NCI-H128 (cell line): ENCODE results near the gene MYF6.

Source experiments
- DNase-seq: peaks from one replicate; lab custom pipeline; 2025; ENCODE audit not compliant: unreplicated experiment; lab: John Stamatoyannopoulos, UW

The MYF6 gene

DNA sequence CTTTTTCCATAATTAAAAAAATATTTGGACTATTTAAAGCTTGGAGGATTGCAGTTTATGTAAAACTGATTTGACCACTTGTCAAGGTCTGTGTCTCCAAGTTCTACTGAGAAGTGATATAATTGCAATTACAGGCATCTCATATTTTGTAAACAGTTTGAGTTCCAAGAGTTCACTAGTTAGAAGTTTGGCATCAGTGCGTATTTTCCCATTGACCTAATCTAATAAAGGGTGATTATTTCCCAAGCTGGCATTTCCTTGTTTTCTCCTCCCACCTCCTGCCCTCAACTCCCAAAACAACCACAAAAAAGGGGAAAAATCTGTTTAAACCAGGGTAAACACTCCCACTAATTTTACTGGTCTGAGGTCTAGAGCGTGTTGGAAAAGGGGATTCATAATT, 3.0 kb upstream of the MYF6 start:
- no peak for DNase-seq

- DNase-seq: no peak
These were observed 410 bp downstream of the MYF6 start for GRCh38 chr12:80707830-80708258.

GRCh38 chr12:80708259-80708974, 983 bp downstream of the MYF6 start:
- no peak for DNase-seq

DNA sequence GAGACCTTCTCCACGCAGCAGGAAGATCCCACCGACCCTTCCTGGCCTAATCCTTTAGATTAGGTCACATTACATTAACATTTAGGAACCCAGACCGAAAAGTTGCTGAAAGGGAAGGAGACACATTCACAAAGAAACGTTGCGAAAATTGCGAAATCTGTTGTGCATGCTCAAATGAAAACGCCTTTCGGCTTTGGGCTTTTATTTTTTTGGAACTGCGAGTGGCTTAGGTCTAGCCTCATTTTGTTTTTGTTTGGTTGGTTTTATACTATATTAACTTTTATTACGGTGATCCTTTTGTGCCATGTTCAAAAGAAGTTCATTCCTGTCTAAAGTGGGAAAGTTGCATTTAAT, 1.5 kb downstream of the MYF6 start:
- no peak for DNase-seq

GRCh38 chr12:80709811-80710726, 2.6 kb downstream of the MYF6 start:
- DNase-seq: no peak

- DNase-seq: no peak
These were observed 3.5 kb downstream of the MYF6 start for GRCh38 chr12:80710727-80711449.

DNA sequence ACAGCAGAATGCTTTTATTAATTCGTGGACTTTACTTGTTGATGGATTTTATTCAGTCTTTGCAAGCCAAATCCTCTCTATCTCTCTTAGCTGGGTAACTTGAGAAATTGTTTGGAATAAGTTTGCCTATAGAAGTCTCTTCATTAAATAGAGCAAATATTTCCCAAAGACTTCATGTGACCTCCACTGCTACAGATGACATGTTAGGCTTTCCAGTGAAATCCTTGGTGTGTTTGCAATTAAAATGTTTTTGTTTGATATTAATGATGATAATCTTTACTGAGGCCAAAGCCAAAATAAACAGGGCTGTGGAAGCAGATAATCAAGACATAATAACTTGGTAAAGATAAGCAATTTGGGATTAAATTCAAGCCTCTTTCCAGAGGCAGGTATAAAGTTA, 4.4 kb downstream of the MYF6 start:
- no peak for DNase-seq

GRCh38 chr12:80712866-80713265, 5.4 kb downstream of the MYF6 start:
- no peak for DNase-seq

GRCh38 chr12:80713419-80713818, 6.0 kb downstream of the MYF6 start:
- no peak for DNase-seq

- no peak for DNase-seq
These were observed 6.6 kb downstream of the MYF6 start for GRCh38 chr12:80714055-80714454.

- DNase-seq: no peak
These were observed 7.4 kb downstream of the MYF6 start for GRCh38 chr12:80714846-80715245.

GRCh38 chr12:80715713-80716249, 8.3 kb downstream of the MYF6 start:
- no peak for DNase-seq

GRCh38 chr12:80716696-80717469, 9.4 kb downstream of the MYF6 start, which contains the start of gene MYF5:
Gene MYF5, plus strand, starts transcription at chr12:80716912. Its CDS starts 152 bp downstream, at chr12:80717064.
- DNase-seq: no peak

GRCh38 chr12:80717856-80718255, 10.4 kb downstream of the MYF6 start:
- DNase-seq: no peak

DNA sequence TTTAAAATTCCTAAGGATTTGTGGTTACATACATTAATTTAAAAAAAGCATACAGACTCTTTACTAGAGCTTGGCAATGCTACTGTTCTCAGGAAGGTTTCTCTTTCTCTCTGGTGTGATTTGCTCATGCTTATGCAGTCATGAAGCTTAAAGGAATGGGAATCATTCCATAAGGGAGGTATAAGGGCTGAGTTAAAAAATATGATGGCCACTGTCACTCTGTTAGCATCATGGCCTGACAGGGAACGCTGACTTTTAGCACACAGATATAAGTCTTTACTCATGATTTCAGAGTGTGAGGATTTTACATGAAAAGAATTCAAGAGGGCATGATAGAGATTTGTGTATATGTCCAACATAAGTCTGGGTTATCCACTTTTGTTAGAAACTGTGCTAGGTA, 13.1 kb downstream of the MYF6 start:
- DNase-seq: no peak

DNA sequence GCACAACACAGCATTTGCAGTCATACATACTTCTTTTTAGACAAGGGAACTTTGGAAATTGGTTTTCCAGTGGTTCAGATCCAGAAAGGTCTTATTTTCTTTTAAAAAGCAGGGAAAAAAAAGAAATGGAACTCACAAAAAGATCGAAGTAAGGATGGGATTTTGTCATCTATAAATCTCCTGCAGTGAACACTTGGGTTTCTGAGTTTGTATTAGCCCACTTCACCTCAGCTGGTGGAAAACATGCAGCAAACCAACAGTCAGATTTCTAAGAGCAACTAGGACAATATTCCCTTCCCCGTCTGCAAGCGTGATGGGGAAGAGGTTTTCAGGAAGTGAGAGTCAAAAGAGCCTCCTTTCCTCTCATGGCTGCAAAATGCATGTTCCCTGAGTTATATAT, 13.9 kb downstream of the MYF6 start:
- DNase-seq: no peak

- no peak for DNase-seq
These were observed 38.5 kb downstream of the MYF6 start for GRCh38 chr12:80745851-80746505.

DNA sequence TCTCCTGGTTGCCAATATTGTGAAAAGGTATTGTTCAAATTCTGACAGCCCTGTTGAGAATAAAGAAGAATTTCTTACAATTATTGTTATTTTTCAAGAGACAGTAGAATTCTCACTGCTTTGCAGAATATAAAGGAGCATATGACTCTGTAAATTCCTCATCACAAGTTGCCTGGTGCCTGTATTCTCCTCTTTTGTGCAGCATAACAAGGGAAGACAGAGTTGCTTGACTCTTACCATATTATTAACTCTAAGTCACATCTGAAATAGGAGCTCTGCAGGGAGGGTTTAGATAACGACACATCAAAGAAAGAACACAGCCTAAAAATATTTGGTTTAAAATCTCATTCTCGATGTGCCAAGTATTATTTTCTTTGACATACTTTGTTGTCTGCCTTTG, 40.4 kb downstream of the MYF6 start:
- no peak for DNase-seq

GRCh38 chr12:80749456-80749855, 42.0 kb downstream of the MYF6 start:
- no peak for DNase-seq

DNA sequence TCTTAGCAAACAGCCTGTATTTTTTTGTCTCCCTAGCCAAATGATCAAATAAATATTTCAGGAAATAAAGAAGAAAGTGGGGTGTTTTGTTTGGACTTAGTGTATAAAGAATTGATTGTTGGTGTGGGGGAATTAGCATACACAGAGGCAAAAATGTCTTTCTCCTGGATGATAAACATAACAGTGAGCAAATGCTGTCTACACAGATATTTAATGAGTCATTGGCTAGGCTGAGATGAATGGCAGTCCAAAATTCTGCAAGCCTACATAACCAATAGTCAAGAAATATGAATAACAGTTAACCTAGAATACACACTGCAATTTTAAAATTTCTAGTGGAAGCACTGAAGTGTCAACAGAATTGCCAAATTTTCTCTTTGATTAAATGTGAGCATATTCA, 45.0 kb downstream of the MYF6 start:
- DNase-seq: no peak
